Kidney (tissue), 14 donors: ENCODE measurements around the gene PRRT4. TPM values are rescaled to one million over a fixed set of nuclear protein-coding genes. Genes with fewer than 3 reads are reported as not detected.
A peak's percentile ranks its signal among the peaks of the same experiment; 100 is the strongest.

Experiments used
- DNase-seq, 5 donors: peaks; one replicate each; pipeline ENCODE4 v3.0.0-alpha.2; 2013 to 2020
- FAIRE-seq: peaks from 2 replicates; lab custom pipeline; 2012; peaks lifted over from hg19 to GRCh38; lab: Jason Lieb, UNC
- H3K27ac ChIP-seq, 2 donors: one replicate each; pipeline ENCODE4 v1.7.0; 2013; ENCODE audit warnings: low read depth in 2 of 2, low read length in 2 of 2, inconsistent platforms in 1 of 2
- H3K27me3 ChIP-seq: one replicate; pipeline ENCODE4 v1.7.1; 2013; ENCODE audit warnings: low read length, inconsistent platforms; ENCODE audit not compliant: control insufficient read depth, insufficient read depth
- H3K36me3 ChIP-seq, 3 donors: one replicate each; pipeline versions ENCODE4 v1.7.0 to v1.7.1; 2013; ENCODE audit warnings: low read length in 3 of 3, control low read depth in 1 of 3, inconsistent platforms in 1 of 3; ENCODE audit not compliant: insufficient read depth in 3 of 3, control insufficient read depth in 2 of 3
- H3K4me1 ChIP-seq, 3 donors: one replicate each; pipeline versions ENCODE4 v1.7.0 to v1.7.1; 2013; ENCODE audit warnings: low read length in 3 of 3, inconsistent platforms in 1 of 3, low read depth in 1 of 3; ENCODE audit not compliant: control insufficient read depth in 2 of 3, insufficient read depth in 2 of 3
- H3K4me3 ChIP-seq, 3 donors: one replicate each; pipeline versions ENCODE4 v1.7.0 to v1.8.1; 2013; ENCODE audit warnings: low read length in 3 of 3, control low read depth in 1 of 3, inconsistent platforms in 1 of 3
- H3K9ac ChIP-seq, 3 donors: one replicate each; pipeline versions ENCODE4 v1.7.0 to v1.7.1; 2013; ENCODE audit warnings: low read length in 3 of 3, control low read depth in 1 of 3, inconsistent platforms in 1 of 3
- H3K9me3 ChIP-seq, 3 donors: one replicate each; pipeline versions ENCODE4 v1.7.0 to v1.7.1; 2013; ENCODE audit warnings: low read length in 3 of 3, control low read depth in 1 of 3, inconsistent platforms in 1 of 3; ENCODE audit not compliant: control insufficient read depth in 2 of 3, insufficient read depth in 1 of 3
- intact Hi-C: fragments of 100-400 bp; cut with DNase I; formaldehyde crosslinking; loops from one replicate; pipeline ENCODE4 v1.11.1; 2022
- polyA plus RNA-seq: library from polyadenylated mRNA; stranded (reverse); fragments of 350-450 nt; fragmentation: Illumina TruSeq; extraction: RNeasy Lipid Tissue Mini Kit (QIAGEN cat#74804); gene quantifications from one replicate; pipeline ENCODE4 v1.2.3, GENCODE V29; 2014; ENCODE audit warnings: low read depth, low replicate concordance; ENCODE audit not compliant: insufficient read depth
- total RNA-seq: library from RNA; stranded (reverse); fragmentation: NEBNext Ultra II Directional; extraction: Animal tissue kit (Norgen Biotek cat#: 25700); gene quantifications from one replicate; pipeline ENCODE4 v1.2.1, GENCODE V29; 2021
- TF ChIP-seq, protein P1 (sequence below): IDR thresholded peaks from 3 replicates; pipeline ENCODE4 v1.5.1; 2012; ENCODE audit warnings: mild to moderate bottlenecking, moderate library complexity, borderline replicate concordance; ENCODE audit not compliant: insufficient read depth; ENCODE audit errors: extremely low read depth
- donor health status: control.
- donor health status: control.
- donor health status: control.
- donor health status: control.
- donor health status: control.
- donor health status: DM: yes; HTN: yes; CAD: no.
- donor health status: Normal renal cell carcinoma (clear cell type).

Gene PRRT4
- total and polyA plus RNA-seq, 2 donors from 2014 or later = not detected

DNA sequence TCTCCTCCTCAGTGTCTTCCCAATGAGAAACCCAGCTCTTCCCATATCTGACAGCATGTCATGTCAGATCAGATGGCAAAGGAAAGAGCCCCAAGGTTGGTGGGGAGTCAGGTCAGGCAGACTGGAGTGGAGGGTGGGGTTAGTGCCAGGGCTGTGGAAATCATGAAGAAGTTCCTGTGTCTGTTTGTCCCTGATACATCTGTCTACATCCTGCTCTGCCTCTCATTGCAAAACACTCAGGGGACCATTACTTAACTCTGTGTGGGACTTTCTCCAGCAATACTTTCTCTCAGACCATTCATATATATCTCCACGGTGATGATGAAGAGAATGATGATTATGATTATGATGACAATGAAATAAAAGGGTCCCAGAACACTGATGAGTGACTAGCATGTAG lies 3.3 kb downstream of the PRRT4 start:
- Histone ChIP-seq H3K27ac (no peak overlapping the region), H3K9me3 (no peaks in the 10 kb centered on the region), H3K4me1 (peaks cover 0 to 6% (median 0%) of the 10 kb centered on the region in 3 donors), H3K4me3 (no peak overlapping the region), H3K9ac (no peak overlapping the region), H3K36me3 (no peaks in the 10 kb centered on the region), H3K27me3 (peaks cover 7% of the 10 kb centered on the region)
- DNase-seq = no peak
- TF ChIP-seq, protein P1, sequence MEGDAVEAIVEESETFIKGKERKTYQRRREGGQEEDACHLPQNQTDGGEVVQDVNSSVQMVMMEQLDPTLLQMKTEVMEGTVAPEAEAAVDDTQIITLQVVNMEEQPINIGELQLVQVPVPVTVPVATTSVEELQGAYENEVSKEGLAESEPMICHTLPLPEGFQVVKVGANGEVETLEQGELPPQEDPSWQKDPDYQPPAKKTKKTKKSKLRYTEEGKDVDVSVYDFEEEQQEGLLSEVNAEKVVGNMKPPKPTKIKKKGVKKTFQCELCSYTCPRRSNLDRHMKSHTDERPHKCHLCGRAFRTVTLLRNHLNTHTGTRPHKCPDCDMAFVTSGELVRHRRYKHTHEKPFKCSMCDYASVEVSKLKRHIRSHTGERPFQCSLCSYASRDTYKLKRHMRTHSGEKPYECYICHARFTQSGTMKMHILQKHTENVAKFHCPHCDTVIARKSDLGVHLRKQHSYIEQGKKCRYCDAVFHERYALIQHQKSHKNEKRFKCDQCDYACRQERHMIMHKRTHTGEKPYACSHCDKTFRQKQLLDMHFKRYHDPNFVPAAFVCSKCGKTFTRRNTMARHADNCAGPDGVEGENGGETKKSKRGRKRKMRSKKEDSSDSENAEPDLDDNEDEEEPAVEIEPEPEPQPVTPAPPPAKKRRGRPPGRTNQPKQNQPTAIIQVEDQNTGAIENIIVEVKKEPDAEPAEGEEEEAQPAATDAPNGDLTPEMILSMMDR = no peak
- no peak for FAIRE-seq
- intact Hi-C loops = no loop called here

- intact Hi-C loops = no loop called here
- H3K4me3 ChIP-seq = no peak overlapping the region
- H3K36me3 ChIP-seq = no peaks in the 10 kb centered on the region
- no peak overlapping the region for H3K27ac ChIP-seq
- H3K9me3 ChIP-seq = no peaks in the 10 kb centered on the region
- H3K4me1 ChIP-seq = peaks cover 0 to 10% (median 0%) of the 10 kb centered on the region in 3 donors
- FAIRE-seq = no peak
- H3K27me3 ChIP-seq = peaks cover 11% of the 10 kb centered on the region
- TF ChIP-seq, protein P1 = no peak
- DNase-seq = peak in 3 of 5 donors; percentile 16 to 72 (median 20)
- no peak overlapping the region for H3K9ac ChIP-seq
These were observed 4.3 kb downstream of the PRRT4 start for GRCh38 chr7:128357217-128357613.

- H3K27me3 ChIP-seq = peaks cover 11% of the 10 kb centered on the region
- no peak overlapping the region for H3K4me3 ChIP-seq
- TF ChIP-seq, protein P1 = no peak
- no peak overlapping the region for H3K9ac ChIP-seq
- no peak overlapping the region for H3K27ac ChIP-seq
- intact Hi-C loops = no loop called here
- DNase-seq (peak in 1 of 5 donors; percentile 19), FAIRE-seq (no peak)
- H3K9me3 ChIP-seq = no peaks in the 10 kb centered on the region
- H3K36me3 ChIP-seq = no peaks in the 10 kb centered on the region
- peaks cover 0 to 11% (median 0%) of the 10 kb centered on the region in 3 donors for H3K4me1 ChIP-seq
These were observed 4.8 kb downstream of the PRRT4 start for GRCh38 chr7:128356546-128357216.

- no peak overlapping the region for H3K4me3 ChIP-seq
- H3K36me3 ChIP-seq = no peaks in the 10 kb centered on the region
- intact Hi-C loops = no loop called here
- H3K27me3 ChIP-seq = peaks cover 11% of the 10 kb centered on the region
- H3K27ac ChIP-seq = no peak overlapping the region
- DNase-seq = no peak
- H3K4me1 ChIP-seq = peaks cover 0 to 8% (median 0%) of the 10 kb centered on the region in 3 donors
- no peak for FAIRE-seq
- TF ChIP-seq, protein P1 = no peak
- no peaks in the 10 kb centered on the region for H3K9me3 ChIP-seq
- no peak overlapping the region for H3K9ac ChIP-seq
These were observed 7.9 kb downstream of the PRRT4 start for GRCh38 chr7:128353610-128354009.
